ENCODE data around the gene SLC24A4. TPM values are rescaled to one million over a fixed set of nuclear protein-coding genes. Genes with fewer than 3 reads are reported as not detected.

The SLC24A4 gene
- total RNA-seq, 3 donors from 2014 or later = 0.15 to 0.96 TPM; not detected in 1

DNA sequence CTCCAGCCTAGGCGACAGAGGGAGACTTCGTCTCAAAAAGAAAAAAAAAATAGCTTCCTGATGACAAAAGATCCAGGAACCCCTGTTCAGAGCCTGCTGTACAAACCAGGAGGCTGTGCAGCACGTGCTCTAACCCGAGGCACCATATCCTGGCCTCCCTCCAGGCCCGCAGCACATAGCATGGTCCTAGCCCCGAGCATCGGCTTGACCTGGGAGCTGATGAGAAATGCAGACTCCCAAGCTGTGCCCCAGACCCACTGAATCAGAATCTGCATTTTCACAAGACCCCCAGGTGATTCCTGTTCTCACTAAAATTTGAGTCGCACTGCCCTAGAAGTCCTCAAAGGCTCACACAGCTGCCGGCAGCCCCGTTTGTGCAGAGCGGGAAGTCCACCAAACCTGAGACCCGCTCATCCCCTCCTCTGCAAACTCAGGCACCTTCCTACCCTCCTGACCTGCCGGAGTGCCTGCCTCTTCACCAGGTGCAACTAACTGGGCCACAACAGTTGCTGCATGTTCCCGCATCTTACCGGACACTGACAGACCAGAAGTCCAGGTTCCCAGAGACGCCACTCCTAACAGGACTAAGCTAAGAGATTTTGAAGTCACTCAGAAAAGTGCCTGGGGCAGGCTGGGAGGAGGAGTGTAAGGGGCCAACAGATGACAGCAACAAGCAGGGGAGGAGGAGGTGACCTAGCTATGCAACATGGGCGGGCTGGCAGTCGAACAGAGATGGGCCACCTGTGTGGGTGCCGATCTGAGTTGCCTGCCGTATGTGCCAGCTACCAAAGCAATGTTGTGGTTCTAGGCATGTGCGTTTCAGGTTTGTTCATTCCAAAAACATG, 166.7 kb downstream of the SLC24A4 start:
- no peak for DNase-seq (ENCODE audit: low spot score in 2 of 2)
- TF ChIP-seq POLR2AphosphoS5 (IDR thresholded peaks at IDR 0.05) (no peak), POLR2A (IDR thresholded peaks at IDR 0.05) (no peak)
- Histone ChIP-seq H3K36me3 (no peaks in the 10 kb centered on the region), H3K27me3 (no peaks in the 10 kb centered on the region), H3K9me3 (no peaks in the 10 kb centered on the region), H3K4me1 (no peaks in the 10 kb centered on the region), H3K27ac (peak overlapping the region; percentile 40 to 55), H3K4me3 (no peak overlapping the region)
- intact Hi-C loops (cut with DNase I; ENCODE audit: low total_unique reads) = no loop called here

GRCh38 chr14:92490239-92490959, 167.4 kb downstream of the SLC24A4 start:
- no peaks in the 10 kb centered on the region for H3K4me1 ChIP-seq
- intact Hi-C loops (cut with DNase I; ENCODE audit: low total_unique reads) = no loop called here

DNA sequence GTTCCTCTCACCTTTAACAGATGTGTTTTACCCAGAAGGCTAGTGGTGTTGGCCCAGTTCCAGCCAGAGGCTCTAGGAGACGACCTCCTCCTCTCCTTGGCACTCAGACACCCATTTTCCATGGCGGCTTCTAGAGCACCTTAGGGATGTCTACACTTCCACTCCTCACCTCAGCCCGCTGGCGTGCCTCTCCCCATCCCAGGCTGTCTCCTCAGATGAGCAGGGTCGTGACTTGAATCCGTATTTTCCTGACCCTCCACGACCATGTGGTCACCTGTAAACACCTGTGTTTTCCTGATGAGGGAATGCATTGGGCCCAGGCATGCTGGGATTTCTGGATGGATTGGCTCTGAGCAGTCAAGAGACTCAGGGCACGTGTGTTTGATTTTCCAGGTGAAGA, 168.8 kb downstream of the SLC24A4 start:
- peak overlapping the region in 1 of 2 donors; percentile 38 for H3K27ac ChIP-seq
- intact Hi-C loops (cut with DNase I; ENCODE audit: low total_unique reads) = no loop called here
- H3K27me3 ChIP-seq = no peaks in the 10 kb centered on the region
- H3K4me1 ChIP-seq = no peaks in the 10 kb centered on the region
- no peaks in the 10 kb centered on the region for H3K36me3 ChIP-seq
- no peaks in the 10 kb centered on the region for H3K9me3 ChIP-seq
- no peak for DNase-seq (ENCODE audit: low spot score in 2 of 2)
- H3K4me3 ChIP-seq = no peak overlapping the region
- TF ChIP-seq POLR2AphosphoS5 (IDR thresholded peaks at IDR 0.05) (no peak), CTCF (IDR thresholded peaks at IDR 0.05) (no peak), POLR2A (IDR thresholded peaks at IDR 0.05) (no peak)

More at GRCh38 chr14:92490239-92490959, 167.4 kb downstream of the SLC24A4 start:
- Histone ChIP-seq H3K9me3 (no peaks in the 10 kb centered on the region), H3K4me3 (no peak overlapping the region), H3K36me3 (no peaks in the 10 kb centered on the region), H3K27ac (peak overlapping the region; percentile 40 to 55), H3K27me3 (no peaks in the 10 kb centered on the region)
- no peak for TF ChIP-seq POLR2AphosphoS5 (IDR thresholded peaks at IDR 0.05)
- TF ChIP-seq CTCF (IDR thresholded peaks at IDR 0.05) = no peak
- TF ChIP-seq POLR2A (IDR thresholded peaks at IDR 0.05) = no peak
- DNase-seq (ENCODE audit: low spot score in 2 of 2) = no peak

- no peak for TF ChIP-seq POLR2A (IDR thresholded peaks at IDR 0.05)
- DNase-seq (ENCODE audit: low spot score in 2 of 2) = no peak
- no peaks in the 10 kb centered on the region for H3K27me3 ChIP-seq
- intact Hi-C loops (cut with DNase I; ENCODE audit: low total_unique reads) = no loop called here
- H3K27ac ChIP-seq = no peak overlapping the region
- no peaks in the 10 kb centered on the region for H3K4me1 ChIP-seq
- H3K4me3 ChIP-seq = no peak overlapping the region
- H3K9me3 ChIP-seq = no peaks in the 10 kb centered on the region
- no peaks in the 10 kb centered on the region for H3K36me3 ChIP-seq
Measured at GRCh38 chr14:92492258-92492657, 169.3 kb downstream of the SLC24A4 start.

GRCh38 chr14:92493024-92493423, 170.1 kb downstream of the SLC24A4 start:
- TF ChIP-seq POLR2A (IDR thresholded peaks at IDR 0.05) (no peak), CTCF (IDR thresholded peaks at IDR 0.05) (no peak)
- no peaks in the 10 kb centered on the region for H3K36me3 ChIP-seq
- no peak overlapping the region for H3K27ac ChIP-seq
- H3K9me3 ChIP-seq = no peaks in the 10 kb centered on the region
- H3K27me3 ChIP-seq = no peaks in the 10 kb centered on the region
- H3K4me3 ChIP-seq = no peak overlapping the region
- no peak for DNase-seq (ENCODE audit: low spot score in 2 of 2)
- intact Hi-C loops (cut with DNase I; ENCODE audit: low total_unique reads) = no loop called here
- no peaks in the 10 kb centered on the region for H3K4me1 ChIP-seq

- no peak overlapping the region for H3K27ac ChIP-seq
- DNase-seq (ENCODE audit: low spot score in 2 of 2) = no peak
- H3K4me1 ChIP-seq = no peaks in the 10 kb centered on the region
- TF ChIP-seq POLR2A (IDR thresholded peaks at IDR 0.05) (no peak), CTCF (IDR thresholded peaks at IDR 0.05) (no peak)
- no peaks in the 10 kb centered on the region for H3K36me3 ChIP-seq
- H3K4me3 ChIP-seq = no peak overlapping the region
- H3K27me3 ChIP-seq = no peaks in the 10 kb centered on the region
- no peaks in the 10 kb centered on the region for H3K9me3 ChIP-seq
- intact Hi-C loops (cut with DNase I; ENCODE audit: low total_unique reads) = no loop called here
Measured at GRCh38 chr14:92493492-92493891, 170.5 kb downstream of the SLC24A4 start.

Measured in breast epithelium (tissue), 4 donors.